Activated CD4-positive, CD25-positive, alpha-beta regulatory T cell treated with anti-CD3 and anti-CD28 coated beads, Interleukin-2, amount 50 U/mL, for 24 hours (primary cell): ENCODE data around the gene PRDM5.
"Not testable (repeated sequence)": the region's sequence is repeated elsewhere in the genome, so short reads cannot be mapped to it uniquely, and the experiment has no call there.

ENCODE experiments used
- ATAC-seq, 2 donors: fragments of 150-1000 bp; cut with Tn5 transposase; one replicate each; pipeline ENCODE4 v1.10.0; 2021; ENCODE audit warnings: mild to moderate bottlenecking in 1 of 2, moderate library complexity in 1 of 2

Gene PRDM5

DNA sequence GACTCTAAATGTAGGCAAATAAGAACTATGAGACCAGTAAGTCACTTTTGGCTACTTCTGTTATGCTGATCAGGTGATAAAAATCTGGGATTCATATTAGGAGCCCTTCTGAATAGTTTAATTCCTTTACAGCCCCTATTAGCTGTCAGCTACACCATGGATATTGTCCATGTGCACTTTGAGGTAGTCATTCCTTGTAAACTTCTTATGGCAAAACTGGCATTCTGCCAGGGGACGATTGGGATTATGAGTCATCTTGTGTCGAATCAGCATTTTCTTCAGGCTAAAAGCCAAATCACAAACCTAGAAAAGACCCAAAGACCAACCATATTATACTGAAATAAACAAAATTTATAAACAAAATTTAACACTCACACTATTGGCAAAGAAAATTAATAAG lies 227.6 kb downstream of the PRDM5 start:
- no peak for ATAC-seq

DNA sequence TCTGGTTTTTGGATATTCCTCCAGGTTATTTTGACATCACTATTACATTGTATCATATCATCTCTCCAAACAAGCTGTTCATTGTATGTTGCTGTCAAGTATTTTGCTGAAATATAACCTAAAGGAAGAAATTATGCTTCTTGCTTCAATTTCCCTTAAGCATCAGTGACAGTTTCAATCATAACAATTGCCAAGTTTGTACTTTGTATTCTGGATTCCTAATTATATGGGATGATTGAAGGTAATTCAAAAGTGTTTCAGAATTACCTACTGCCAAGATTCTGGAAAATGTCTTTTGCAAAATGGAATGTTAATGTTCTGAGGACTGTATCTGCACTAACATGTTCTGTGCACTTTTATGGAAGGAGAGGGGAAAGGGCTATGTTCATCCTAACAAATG lies 228.7 kb downstream of the PRDM5 start:
- ATAC-seq, result no peak

GRCh38 chr4:120692964-120693363 lies 229.6 kb downstream of the PRDM5 start:
- ATAC-seq, result no peak

GRCh38 chr4:120691536-120691935 lies 231.0 kb downstream of the PRDM5 start:
- no peak for ATAC-seq

DNA sequence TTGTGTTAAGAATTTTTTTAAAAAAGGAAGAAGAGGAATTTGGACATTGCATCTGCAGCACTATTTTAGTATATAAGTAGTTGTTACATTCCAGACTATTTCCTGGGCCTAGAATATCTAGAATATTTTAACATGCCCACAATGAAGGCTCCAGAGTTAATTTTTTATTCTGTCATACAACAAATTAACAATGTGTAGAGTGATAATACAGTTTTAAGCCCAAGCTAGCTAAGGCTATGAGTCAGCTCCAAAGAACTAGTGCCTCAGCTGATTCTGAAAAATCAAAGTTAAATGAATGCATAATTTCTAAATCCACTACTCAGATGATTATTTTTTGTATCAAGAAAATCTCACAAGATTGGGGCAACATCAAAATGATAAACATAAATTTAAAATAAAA lies 231.4 kb downstream of the PRDM5 start:
- ATAC-seq, result no peak

- ATAC-seq, result no peak
These were observed 233.7 kb downstream of the PRDM5 start for GRCh38 chr4:120688791-120689190.

DNA sequence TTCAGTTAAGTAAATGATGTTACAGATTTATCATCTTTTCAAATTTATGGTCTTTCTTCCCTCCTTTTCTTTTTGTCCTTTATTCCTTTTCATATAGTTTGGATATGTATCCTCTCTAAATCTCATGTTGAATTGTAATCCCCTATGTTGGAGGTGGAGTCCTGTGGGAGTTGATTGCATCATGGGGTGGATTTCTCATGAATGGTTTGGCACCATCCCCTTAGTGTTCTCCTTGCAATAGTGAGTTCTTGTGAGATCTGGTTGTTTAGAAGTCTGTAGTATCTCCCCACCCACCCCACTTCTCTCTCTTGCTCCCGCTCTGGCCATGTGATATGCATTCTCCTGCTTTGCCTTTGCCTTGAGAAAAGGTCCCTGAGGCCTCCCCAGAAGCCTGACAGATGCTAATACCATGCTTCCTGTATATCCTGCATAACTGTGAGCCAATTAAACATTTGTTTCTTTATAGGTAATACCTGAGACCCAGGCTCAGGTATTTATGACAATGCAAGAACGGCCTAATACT lies 236.7 kb downstream of the PRDM5 start:
- ATAC-seq, result no peak

GRCh38 chr4:120683897-120684540 lies 238.5 kb downstream of the PRDM5 start:
- no peak for ATAC-seq

- no peak for ATAC-seq
These were observed 239.5 kb downstream of the PRDM5 start for GRCh38 chr4:120682981-120683380.

DNA sequence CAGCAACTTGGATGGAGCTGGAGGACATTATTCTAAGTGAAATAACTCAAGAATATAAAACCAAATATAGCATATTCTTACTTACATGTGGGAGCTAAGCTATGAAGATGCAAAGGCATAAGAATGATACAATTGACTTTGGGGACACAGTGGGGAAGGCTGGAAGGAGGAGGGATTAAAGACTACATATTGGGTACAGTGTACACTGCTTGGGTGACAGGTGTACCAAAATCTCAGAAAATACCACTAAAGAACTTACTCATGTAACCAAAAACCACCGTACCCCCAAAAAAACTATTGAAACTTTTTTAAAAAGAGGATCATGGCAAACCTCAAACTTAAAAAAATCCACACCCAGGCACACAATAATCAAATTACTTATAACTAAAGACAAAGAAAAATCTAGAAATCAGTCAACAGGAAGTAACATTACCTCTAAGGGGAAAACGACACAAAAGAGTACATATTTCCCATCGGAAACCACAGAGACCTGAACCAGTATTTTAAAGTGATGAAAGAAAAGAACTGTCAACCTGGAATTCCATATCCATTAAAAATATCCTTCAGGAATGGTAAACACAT lies 241.8 kb downstream of the PRDM5 start:
- no peak for ATAC-seq

- ATAC-seq, result no peak
These were observed 248.8 kb downstream of the PRDM5 start for GRCh38 chr4:120673696-120674095.

DNA sequence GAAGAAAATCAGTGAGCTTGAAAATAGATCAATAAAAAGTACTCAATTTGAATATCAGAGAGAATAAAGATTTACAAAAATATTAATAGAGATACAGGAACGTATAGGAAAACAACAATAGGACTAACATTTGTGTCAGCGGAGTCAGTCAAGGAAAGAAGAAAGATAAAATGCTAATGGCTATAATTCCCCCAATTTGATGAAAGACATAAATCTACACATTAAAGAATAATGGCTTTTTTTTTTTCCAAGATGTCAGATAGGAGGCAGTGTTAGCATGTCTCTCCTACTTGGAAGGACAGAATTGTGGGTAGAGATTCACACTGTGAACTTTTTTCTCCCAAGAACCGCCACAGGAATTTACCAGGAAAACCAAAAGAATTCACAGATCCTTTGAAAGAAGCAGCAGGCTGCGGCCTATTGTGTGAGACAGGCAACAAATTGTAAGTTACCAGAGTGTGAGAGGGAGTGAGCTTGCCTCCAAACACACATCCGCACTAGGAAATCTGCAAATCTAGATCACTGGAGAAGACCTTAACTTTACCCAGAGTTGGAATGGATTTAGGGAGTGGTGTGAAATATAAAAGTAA lies 249.9 kb downstream of the PRDM5 start:
- no peak for ATAC-seq

GRCh38 chr4:120672076-120672475 lies 250.4 kb downstream of the PRDM5 start:
- no peak for ATAC-seq

DNA sequence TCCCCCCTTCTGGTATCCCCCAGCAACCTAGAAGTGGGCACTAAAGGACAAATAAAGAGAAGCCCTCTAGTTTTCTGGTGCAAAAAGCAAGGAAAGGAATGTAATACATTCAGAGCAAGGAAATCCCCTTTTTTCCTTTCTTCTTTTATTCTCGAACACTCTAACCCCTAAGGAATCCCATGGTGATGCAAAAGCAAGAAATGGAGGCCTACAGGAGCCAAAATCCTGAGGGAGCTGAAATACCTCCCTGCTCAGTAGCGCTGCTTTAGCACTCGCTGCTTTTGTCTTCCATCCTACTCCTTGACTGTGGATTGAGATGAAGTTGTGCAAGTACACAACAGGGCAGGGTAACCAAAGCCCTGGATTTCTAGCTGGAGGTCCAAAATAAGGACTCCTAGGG lies 251.0 kb downstream of the PRDM5 start:
- ATAC-seq, result no peak

DNA sequence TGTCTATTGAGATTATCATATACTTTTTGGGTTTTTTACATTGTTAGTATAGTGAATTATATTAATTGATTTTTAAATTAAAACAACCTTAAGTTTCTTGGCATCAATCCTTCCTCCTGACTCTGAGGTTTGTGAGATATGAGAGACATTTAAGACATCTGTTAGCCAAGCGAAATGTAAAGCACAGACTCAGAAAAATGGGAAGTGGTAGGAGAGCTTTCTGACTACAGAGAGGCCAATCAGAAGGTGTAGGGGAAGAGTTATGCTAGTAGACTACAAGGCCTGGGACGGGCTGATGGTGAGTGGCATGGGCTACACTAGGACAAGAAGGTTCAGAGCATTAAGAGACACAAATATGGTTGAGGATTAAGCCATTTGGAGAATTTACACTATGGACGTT lies 255.4 kb downstream of the PRDM5 start:
- no peak for ATAC-seq

- ATAC-seq, result no peak
These were observed 257.7 kb downstream of the PRDM5 start for GRCh38 chr4:120664851-120665250.

- no peak for ATAC-seq
These were observed 262.8 kb downstream of the PRDM5 start for GRCh38 chr4:120659616-120660170.

DNA sequence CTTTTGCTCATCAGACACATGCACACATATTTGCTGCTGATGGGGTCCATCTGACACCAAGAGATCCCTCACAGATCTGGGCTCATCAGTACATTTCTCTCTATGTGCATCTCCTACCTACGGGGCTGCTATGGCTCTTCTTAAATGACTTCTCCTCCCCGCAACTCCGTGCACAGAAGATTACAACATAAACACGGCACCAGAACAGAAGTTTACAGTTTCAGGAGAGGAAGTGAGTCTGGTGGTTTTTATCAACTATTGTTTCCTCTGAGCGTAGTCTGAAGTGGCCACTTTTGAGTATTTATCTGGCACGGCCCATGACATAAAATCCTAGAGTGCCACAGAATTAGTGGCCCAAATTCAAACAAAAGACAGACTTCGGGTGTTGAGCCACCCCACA lies 263.8 kb downstream of the PRDM5 start:
- no peak for ATAC-seq

DNA sequence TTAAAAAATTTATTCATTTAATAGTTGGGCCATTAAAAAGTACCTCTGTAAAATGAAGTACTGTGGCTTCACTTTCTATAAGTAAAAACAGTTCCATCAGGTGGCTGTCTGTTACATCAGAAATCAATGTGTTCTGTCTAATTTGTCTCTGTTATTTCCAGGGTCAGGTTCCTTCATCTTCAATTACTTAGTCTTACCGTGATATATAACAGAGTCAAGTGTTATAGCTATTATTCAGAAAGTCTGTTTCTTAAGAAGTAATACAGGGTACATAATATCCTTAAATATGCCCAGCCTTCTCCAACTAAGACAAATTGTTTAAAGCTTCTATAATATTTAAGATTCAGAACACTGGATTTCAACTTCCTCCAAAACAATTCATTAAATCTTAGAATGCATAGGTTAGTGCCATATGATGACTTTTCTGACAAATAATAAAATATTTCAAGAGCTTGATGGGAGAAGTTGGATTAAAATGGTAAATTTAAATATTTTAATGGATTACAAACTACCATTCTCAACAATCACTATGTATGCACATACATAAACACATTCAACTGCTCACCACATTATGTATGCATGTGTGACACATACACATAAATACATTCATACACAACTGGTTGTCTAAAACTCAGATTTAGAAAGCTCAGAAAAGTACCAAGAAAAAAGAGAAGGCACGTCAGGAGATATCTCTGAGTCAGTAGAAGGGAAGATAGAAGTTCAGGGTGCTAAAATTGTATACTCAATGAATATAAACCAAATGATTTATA lies 268.5 kb downstream of the PRDM5 start:
- ATAC-seq, result no peak

- not testable (repeated sequence) for ATAC-seq
These were observed 274.2 kb downstream of the PRDM5 start for GRCh38 chr4:120648336-120648735.
